ENCODE measurements around the gene CFD.

- no peak for TF ChIP-seq CTCF (IDR thresholded peaks at IDR 0.05)
- no peak for TF ChIP-seq EZH2 (IDR thresholded peaks at IDR 0.05)
Measured at GRCh38 chr19:879711-880438, 20.4 kb downstream of the CFD start.
